HFFc6 (cell line): Measurements from ENCODE around the gene MYL6B. TPM values are rescaled to one million over a fixed set of nuclear protein-coding genes. Genes with fewer than 3 reads are reported as not detected.
"Not testable (repeated sequence)": the region's sequence is repeated elsewhere in the genome, so short reads cannot be mapped to it uniquely, and the experiment has no call there.

Experiments used
- DNase-seq: peaks from one replicate; pipeline ENCODE4 v3.0.0-alpha.2; 2018
- H3K27ac Mint-ChIP-seq: 2 replicates; pipeline ENCODE4 v1.8.0; 2020; ENCODE audit warnings: mild to moderate bottlenecking, mixed read lengths
- H3K27me3 Mint-ChIP-seq: 2 replicates; pipeline ENCODE4 v1.8.0; 2021; ENCODE audit warnings: mild to moderate bottlenecking, moderate library complexity, mixed read lengths; ENCODE audit not compliant: insufficient read depth
- H3K36me3 Mint-ChIP-seq: 2 replicates; pipeline ENCODE4 v1.8.0; 2021; ENCODE audit warnings: low read depth, mixed read lengths
- H3K4me1 Mint-ChIP-seq: 2 replicates; pipeline ENCODE4 v1.8.0; 2020; ENCODE audit warnings: low read depth, mixed read lengths
- H3K4me3 Mint-ChIP-seq: 2 replicates; pipeline ENCODE4 v1.8.0; 2020; ENCODE audit warnings: mild to moderate bottlenecking, moderate library complexity, mixed read lengths
- H3K9me3 Mint-ChIP-seq: 2 replicates; pipeline ENCODE4 v1.8.0; 2020; ENCODE audit warnings: mild to moderate bottlenecking, mixed read lengths
- CTCF ChIP-seq: fragments of 200-600 bp; sonication (generic); IDR thresholded peaks from 2 replicates; pipeline ENCODE4 v1.5.0; 2021; ENCODE audit warnings: antibody characterized with exemption, mild to moderate bottlenecking
- total RNA-seq, 6 experiments: library from RNA; stranded (reverse); fragmentation: NEBNext Ultra II Directional; extraction: Animal tissue kit (Norgen Biotek cat#: 25700); gene quantifications; 2 replicates in 1 of 6; 3 replicates in 5 of 6; pipeline ENCODE4 v1.2.3, GENCODE V29; 2021

The MYL6B gene
- total RNA-seq, 6 experiments from 2014 or later = 84.5 to 119 (median 108) TPM

- Mint-ChIP-seq H3K36me3 (peaks cover 38% of the 10 kb centered on the region), H3K4me3 (peak overlapping the region; percentile 95), H3K4me1 (peaks cover 34% of the 10 kb centered on the region), H3K27me3 (peaks cover 19% of the 10 kb centered on the region), H3K9me3 (peaks cover 7% of the 10 kb centered on the region; the same call in 1 of the 2 replicates), H3K27ac (peak overlapping the region; percentile 98)
- no peak for DNase-seq
- no peak for TF ChIP-seq CTCF
These were observed 37.1 kb upstream of the MYL6B start for GRCh38 chr12:56115329-56115728.

- DNase-seq = peak; percentile 83
- peaks cover 7% of the 10 kb centered on the region; the same call in 1 of the 2 replicates for H3K9me3 Mint-ChIP-seq
- peaks cover 36% of the 10 kb centered on the region for H3K4me1 Mint-ChIP-seq
- peak within 1 kb of the TSS; percentile 98 for H3K27ac Mint-ChIP-seq
- H3K36me3 Mint-ChIP-seq = peaks cover 38% of the 10 kb centered on the region
- H3K4me3 Mint-ChIP-seq = peak within 1 kb of the TSS; percentile 95
- TF ChIP-seq CTCF = no peak
- peaks cover 19% of the 10 kb centered on the region for H3K27me3 Mint-ChIP-seq
These were observed 35.9 kb upstream of the MYL6B start, which contains the start of gene RPL41 for GRCh38 chr12:56116267-56117081. Gene RPL41 (plus strand): TSS chr12:56116633.

- Mint-ChIP-seq H3K27ac (peak overlapping the region; percentile 98), H3K27me3 (peaks cover 19% of the 10 kb centered on the region), H3K4me1 (peaks cover 36% of the 10 kb centered on the region), H3K4me3 (peak overlapping the region; percentile 95), H3K36me3 (peaks cover 38% of the 10 kb centered on the region)
- not testable (repeated sequence) for H3K9me3 Mint-ChIP-seq, DNase-seq
These were observed 35.2 kb upstream of the MYL6B start for GRCh38 chr12:56117082-56117706.

- H3K4me1 Mint-ChIP-seq = peaks cover 43% of the 10 kb centered on the region
- peak within 1 kb of the TSS; percentile 98 for H3K27ac Mint-ChIP-seq
- peaks cover 38% of the 10 kb centered on the region for H3K36me3 Mint-ChIP-seq
- DNase-seq = peak; percentile 100
- H3K27me3 Mint-ChIP-seq = peaks cover 19% of the 10 kb centered on the region
- TF ChIP-seq CTCF = peak; percentile 73
- peaks cover 7% of the 10 kb centered on the region; the same call in 1 of the 2 replicates for H3K9me3 Mint-ChIP-seq
- peak within 1 kb of the TSS; percentile 95 for H3K4me3 Mint-ChIP-seq
These were observed 34.4 kb upstream of the MYL6B start, which contains the start of gene ZC3H10 for GRCh38 chr12:56117778-56118687. Gene ZC3H10 (plus strand): TSS chr12:56118266. CDS start chr12:56120563, 2,297 bp downstream.

GRCh38 chr12:56118688-56119357, 33.6 kb upstream of the MYL6B start:
- no peak for DNase-seq
- peaks cover 43% of the 10 kb centered on the region for H3K4me1 Mint-ChIP-seq
- H3K27ac Mint-ChIP-seq = peak overlapping the region; percentile 98
- peaks cover 19% of the 10 kb centered on the region for H3K27me3 Mint-ChIP-seq
- TF ChIP-seq CTCF = no peak
- H3K4me3 Mint-ChIP-seq = peak overlapping the region; percentile 95
- peaks cover 30% of the 10 kb centered on the region for H3K36me3 Mint-ChIP-seq
- H3K9me3 Mint-ChIP-seq = peaks cover 7% of the 10 kb centered on the region; the same call in 1 of the 2 replicates
